Ishikawa (cell line): ENCODE data around the gene LRRC15.

Experiments used
- CEBPB ChIP-seq: IDR thresholded peaks from 2 replicates; pipeline ENCODE4 v1.6.1; 2012
- CREB1 ChIP-seq: IDR thresholded peaks from 2 replicates; pipeline ENCODE4 v1.6.1; 2012; ENCODE audit warnings: low read depth
- EGR1 ChIP-seq: IDR thresholded peaks from 2 replicates; pipeline ENCODE4 v1.6.1; 2012
- EP300 ChIP-seq: IDR thresholded peaks from 2 replicates; pipeline ENCODE4 v1.6.1; 2012; ENCODE audit warnings: borderline replicate concordance
- FOXM1 ChIP-seq: IDR thresholded peaks from 2 replicates; pipeline ENCODE4 v1.6.1; 2012; ENCODE audit warnings: low read depth, borderline replicate concordance
- NFIC ChIP-seq: IDR thresholded peaks from 2 replicates; pipeline ENCODE4 v1.6.1; 2012
- RAD21 ChIP-seq: IDR thresholded peaks from 2 replicates; pipeline ENCODE4 v1.6.1; 2012; ENCODE audit warnings: low read depth
- TAF1 ChIP-seq: IDR thresholded peaks from 2 replicates; pipeline ENCODE4 v1.6.1; 2012; ENCODE audit warnings: low read depth, mild to moderate bottlenecking
- TCF12 ChIP-seq: IDR thresholded peaks from 2 replicates; pipeline ENCODE4 v1.6.1; 2012; ENCODE audit warnings: low read depth
- TEAD4 ChIP-seq: IDR thresholded peaks from 2 replicates; pipeline ENCODE4 v1.6.1; 2012
- YY1 ChIP-seq: IDR thresholded peaks from 2 replicates; pipeline ENCODE4 v1.6.1; 2012; ENCODE audit warnings: low read depth
- ZBTB7A ChIP-seq: IDR thresholded peaks from 2 replicates; pipeline ENCODE4 v1.6.1; 2012; ENCODE audit warnings: low read depth
- TF ChIP-seq, protein P1 (sequence below): IDR thresholded peaks from 2 replicates; pipeline ENCODE4 v1.6.1; 2012
- TF ChIP-seq, protein P2 (sequence below): IDR thresholded peaks from 2 replicates; pipeline ENCODE4 v1.6.1; 2012
- TF ChIP-seq, protein P3 (sequence below): IDR thresholded peaks from 2 replicates; pipeline ENCODE4 v1.6.1; 2012; ENCODE audit warnings: low read depth, mild to moderate bottlenecking

Gene LRRC15

DNA sequence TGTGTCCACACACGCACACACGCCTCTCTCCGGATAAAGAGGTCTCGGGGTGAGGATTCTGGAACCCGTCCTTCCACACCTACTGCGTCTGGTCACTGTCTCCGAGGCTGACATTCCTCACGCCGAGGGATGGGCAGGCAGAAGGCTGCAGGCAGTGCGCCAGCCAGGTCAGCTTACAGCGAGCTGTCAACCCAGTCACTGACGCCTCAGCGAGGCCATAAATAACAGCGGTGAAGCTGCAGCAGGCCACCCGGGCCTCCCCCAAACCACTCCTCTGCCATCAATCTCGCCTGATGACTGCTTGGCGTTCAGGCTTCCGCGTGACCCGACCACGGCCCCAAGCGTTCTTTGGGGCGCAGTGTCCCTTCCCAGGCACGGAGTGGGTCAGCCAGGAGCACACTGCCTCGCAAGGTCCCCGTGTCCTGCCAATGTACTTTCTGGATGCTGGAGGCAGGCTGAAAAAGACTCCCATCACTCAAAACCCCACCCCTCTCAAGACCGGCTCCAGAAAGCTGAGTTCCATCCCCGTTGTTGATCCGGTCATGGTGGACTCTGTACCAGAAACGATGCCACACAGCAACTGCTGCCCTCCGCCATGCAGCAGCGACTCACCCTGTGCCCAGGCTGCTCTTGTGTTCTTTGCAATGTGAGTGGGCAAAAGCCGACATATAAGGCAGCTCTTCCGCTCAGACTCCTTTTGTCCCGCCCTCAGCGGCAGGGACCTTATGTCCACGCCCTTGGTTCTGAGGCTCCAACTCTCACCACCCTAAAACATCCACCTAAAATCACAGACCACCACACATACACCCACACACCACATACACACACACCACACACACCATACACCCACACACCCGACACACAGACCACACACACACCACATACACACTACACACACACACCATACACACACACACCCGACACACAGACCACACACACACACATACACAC, 45.5 kb downstream of the LRRC15 start:
- TF ChIP-seq RAD21 = no peak
- no peak for TF ChIP-seq TAF1
- peak; percentile 57; the same call in 1 of the 2 replicates for TF ChIP-seq YY1
- TF ChIP-seq TCF12 = peak; percentile 35
- TF ChIP-seq EP300 = no peak
- TF ChIP-seq TEAD4 = 0 out of 2 replicates have a peak, but pooled peaks have one; percentile 22
- TF ChIP-seq, protein P1, sequence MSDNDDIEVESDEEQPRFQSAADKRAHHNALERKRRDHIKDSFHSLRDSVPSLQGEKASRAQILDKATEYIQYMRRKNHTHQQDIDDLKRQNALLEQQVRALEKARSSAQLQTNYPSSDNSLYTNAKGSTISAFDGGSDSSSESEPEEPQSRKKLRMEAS = no peak

DNA sequence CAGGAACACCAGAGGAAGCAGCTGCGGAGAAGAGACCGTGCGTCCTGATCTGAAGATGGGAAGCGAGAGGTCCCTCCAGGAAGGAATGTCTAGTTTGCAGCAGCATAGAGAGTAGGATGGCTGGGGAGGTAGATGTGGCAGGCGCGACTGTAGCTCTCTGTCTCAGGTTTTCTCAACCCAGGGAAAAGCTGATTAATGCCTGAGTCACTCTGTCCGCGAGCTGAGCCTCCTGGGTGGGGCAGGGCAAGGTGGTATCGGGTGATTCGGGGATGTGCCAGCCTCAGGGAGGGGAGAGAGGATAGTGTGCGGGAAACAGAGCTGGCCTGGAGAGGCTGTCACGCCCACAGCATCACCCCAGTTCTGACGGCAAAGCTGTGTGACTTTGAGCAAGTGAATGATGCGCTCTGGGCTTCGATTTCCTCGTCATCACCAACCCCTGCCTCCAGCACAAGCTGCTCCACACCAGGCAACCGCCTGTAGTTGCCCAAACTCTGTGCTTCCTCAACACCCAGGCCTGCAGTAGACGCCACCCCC, 46.8 kb downstream of the LRRC15 start:
- no peak for TF ChIP-seq TAF1
- TF ChIP-seq, protein P1 = 0 out of 2 replicates have a peak, but pooled peaks have one; percentile 7

DNA sequence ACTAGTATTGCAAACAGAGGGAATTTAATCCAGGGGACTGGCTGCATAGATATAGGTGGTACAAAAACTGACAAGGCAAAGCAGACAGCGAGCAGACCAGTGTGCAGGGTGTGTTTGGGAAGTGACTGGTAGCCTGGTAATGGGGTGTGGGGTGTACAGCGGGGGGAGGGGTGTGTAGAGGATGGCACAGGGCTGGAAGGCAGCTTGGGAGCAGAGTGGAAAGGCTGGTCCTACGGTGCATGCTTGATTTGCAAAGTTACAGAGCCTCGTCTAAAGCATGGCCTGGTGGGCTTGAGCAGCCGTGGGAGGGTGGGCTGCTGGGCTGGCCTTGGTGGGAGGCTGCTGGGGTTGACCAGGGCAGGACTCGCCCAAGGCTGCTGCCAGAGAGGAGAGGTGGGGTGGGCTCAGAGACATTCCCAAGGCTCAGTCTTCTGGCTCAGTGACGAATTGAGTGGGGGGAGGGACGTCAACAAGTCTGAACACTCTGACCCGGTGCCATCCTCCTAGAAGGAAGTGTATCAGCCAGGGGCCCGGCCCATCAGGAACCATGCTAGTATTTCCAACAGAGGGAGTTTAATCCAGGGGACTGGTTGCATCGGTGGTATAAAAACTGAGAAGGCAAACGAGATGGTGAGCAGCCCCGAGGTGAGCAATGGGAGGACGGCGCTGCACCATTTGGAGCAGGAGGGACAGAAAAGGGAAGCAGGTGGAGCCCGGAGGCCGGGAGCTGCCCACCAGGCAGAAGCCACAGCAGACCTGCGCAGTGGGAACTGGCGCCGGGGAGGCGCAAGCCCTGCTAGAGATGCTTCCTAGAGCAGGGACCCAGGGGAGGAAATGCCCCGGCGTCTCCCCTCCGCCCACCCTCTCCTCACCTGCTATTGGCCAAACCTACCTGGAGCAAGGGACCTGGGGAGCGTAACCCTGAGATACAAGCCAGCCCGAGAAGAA, 47.6 kb downstream of the LRRC15 start:
- TF ChIP-seq, protein P1 = no peak
- TF ChIP-seq CEBPB (no peak), TCF12 (no peak), CREB1 (no peak), ZBTB7A (no peak), FOXM1 (no peak), RAD21 (no peak), EP300 (no peak), NFIC (no peak), YY1 (no peak), EGR1 (no peak), TEAD4 (no peak), TAF1 (no peak)
- TF ChIP-seq, protein P2, sequence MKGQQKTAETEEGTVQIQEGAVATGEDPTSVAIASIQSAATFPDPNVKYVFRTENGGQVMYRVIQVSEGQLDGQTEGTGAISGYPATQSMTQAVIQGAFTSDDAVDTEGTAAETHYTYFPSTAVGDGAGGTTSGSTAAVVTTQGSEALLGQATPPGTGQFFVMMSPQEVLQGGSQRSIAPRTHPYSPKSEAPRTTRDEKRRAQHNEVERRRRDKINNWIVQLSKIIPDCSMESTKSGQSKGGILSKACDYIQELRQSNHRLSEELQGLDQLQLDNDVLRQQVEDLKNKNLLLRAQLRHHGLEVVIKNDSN = no peak
- TF ChIP-seq, protein P3, sequence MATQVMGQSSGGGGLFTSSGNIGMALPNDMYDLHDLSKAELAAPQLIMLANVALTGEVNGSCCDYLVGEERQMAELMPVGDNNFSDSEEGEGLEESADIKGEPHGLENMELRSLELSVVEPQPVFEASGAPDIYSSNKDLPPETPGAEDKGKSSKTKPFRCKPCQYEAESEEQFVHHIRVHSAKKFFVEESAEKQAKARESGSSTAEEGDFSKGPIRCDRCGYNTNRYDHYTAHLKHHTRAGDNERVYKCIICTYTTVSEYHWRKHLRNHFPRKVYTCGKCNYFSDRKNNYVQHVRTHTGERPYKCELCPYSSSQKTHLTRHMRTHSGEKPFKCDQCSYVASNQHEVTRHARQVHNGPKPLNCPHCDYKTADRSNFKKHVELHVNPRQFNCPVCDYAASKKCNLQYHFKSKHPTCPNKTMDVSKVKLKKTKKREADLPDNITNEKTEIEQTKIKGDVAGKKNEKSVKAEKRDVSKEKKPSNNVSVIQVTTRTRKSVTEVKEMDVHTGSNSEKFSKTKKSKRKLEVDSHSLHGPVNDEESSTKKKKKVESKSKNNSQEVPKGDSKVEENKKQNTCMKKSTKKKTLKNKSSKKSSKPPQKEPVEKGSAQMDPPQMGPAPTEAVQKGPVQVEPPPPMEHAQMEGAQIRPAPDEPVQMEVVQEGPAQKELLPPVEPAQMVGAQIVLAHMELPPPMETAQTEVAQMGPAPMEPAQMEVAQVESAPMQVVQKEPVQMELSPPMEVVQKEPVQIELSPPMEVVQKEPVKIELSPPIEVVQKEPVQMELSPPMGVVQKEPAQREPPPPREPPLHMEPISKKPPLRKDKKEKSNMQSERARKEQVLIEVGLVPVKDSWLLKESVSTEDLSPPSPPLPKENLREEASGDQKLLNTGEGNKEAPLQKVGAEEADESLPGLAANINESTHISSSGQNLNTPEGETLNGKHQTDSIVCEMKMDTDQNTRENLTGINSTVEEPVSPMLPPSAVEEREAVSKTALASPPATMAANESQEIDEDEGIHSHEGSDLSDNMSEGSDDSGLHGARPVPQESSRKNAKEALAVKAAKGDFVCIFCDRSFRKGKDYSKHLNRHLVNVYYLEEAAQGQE = no peak

DNA sequence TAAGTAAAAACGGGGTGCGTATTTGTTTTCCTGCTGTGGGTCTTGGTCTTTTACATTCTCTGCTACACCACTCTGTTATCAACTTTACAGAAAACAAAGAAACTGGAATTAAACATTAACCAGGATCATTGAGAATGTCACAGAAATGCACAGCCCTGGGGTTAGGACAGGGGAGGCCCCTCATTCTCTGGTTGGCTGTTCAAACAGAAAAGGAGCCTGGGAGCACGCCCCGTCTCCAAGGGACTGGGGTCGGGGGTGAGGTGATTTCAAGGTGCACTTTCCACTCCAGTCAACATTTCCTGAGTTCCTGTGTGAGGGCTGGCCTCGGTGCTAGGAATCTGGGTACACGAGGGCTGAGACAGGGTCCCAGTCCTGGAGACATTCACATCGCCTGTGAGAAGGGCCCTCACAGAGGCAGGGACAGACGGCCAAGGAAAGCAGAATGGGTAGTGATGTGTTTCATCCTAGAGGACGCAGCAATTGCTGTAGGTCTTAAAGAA, 48.7 kb downstream of the LRRC15 start:
- TF ChIP-seq, protein P3 = no peak
- no peak for TF ChIP-seq EP300
- TF ChIP-seq CEBPB = no peak
- no peak for TF ChIP-seq RAD21
- TF ChIP-seq CREB1 = no peak
- no peak for TF ChIP-seq EGR1
- TF ChIP-seq, protein P1 = no peak
- TF ChIP-seq, protein P2 = no peak

DNA sequence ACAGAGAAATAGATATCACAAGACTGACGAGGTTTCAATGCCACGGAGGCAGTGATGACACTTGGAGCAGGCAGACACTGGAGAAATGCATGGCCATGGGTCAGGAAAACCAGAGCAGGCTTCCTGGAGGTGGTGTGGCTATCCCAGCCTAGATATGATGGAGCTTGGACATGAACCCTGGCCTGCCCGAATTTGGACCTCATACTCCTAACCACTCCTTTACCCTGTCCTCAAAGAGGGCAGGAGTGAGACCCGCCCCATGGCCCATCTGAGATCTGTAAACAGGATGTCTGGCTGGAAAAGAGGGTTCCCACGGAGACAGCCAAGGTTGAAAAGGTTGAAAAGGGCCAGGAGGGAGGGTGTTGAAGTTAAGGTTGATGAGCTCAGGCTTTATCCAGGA, 49.4 kb downstream of the LRRC15 start:
- TF ChIP-seq EGR1 (no peak), YY1 (no peak), ZBTB7A (no peak), EP300 (no peak), TAF1 (no peak), RAD21 (no peak), NFIC (no peak)
- TF ChIP-seq, protein P2 = no peak
